Measurements from ENCODE around the gene PTPRC. TPM values are rescaled to one million over a fixed set of nuclear protein-coding genes. Genes with fewer than 3 reads are reported as not detected.

PTPRC gene
- total RNA-seq = 10 to 100 TPM; 11.2 to 18.7 TPM

GRCh38 chr1:198638894-198639635 is at the start of gene PTPRC:
Gene PTPRC, plus strand, starts transcription at chr1:198639040. Its CDS starts 229 bp downstream, at chr1:198639269.
- no peaks in the 10 kb centered on the region for H3K27me3 ChIP-seq
- no peaks in the 10 kb centered on the region for H3K4me1 ChIP-seq
- no peaks in the 10 kb centered on the region for H3K9me3 ChIP-seq
- H3K36me3 ChIP-seq = no peaks in the 10 kb centered on the region
- no peak within 1 kb of the TSS for H3K9ac ChIP-seq (ENCODE audit: low read depth in 2 of 2, low read length in 2 of 2)
- no peak for DNase-seq
- no peak for TF ChIP-seq CTCF (IDR thresholded peaks at IDR 0.05)
- intact Hi-C loops (cut with DNase I) = no loop called here
- peak within 1 kb of the TSS; percentile 9 for H3K4me3 ChIP-seq
- H3K27ac ChIP-seq = peak within 1 kb of the TSS; percentile 56

- no peak for DNase-seq
- H3K9ac ChIP-seq (ENCODE audit: low read depth in 2 of 2, low read length in 2 of 2) = no peak overlapping the region
- no peaks in the 10 kb centered on the region for H3K36me3 ChIP-seq
- H3K4me1 ChIP-seq = no peaks in the 10 kb centered on the region
- H3K27ac ChIP-seq = no peak overlapping the region
- no peak overlapping the region for H3K4me3 ChIP-seq
- intact Hi-C loops (cut with DNase I) = no loop called here
- no peaks in the 10 kb centered on the region for H3K9me3 ChIP-seq
- no peak for TF ChIP-seq CTCF (IDR thresholded peaks at IDR 0.05)
- H3K27me3 ChIP-seq = no peaks in the 10 kb centered on the region
These were observed 48.4 kb upstream of the PTPRC start for GRCh38 chr1:198590454-198590853.

- Histone ChIP-seq H3K27ac (no peak overlapping the region), H3K36me3 (no peaks in the 10 kb centered on the region), H3K9ac (ENCODE audit: low read depth in 2 of 2, low read length in 2 of 2) (no peak overlapping the region), H3K27me3 (no peaks in the 10 kb centered on the region), H3K9me3 (no peaks in the 10 kb centered on the region), H3K4me1 (no peaks in the 10 kb centered on the region), H3K4me3 (no peak overlapping the region)
- intact Hi-C loops (cut with DNase I) = no loop called here
- no peak for DNase-seq
- TF ChIP-seq CTCF (IDR thresholded peaks at IDR 0.05) = no peak
These were observed 43.1 kb upstream of the PTPRC start for GRCh38 chr1:198595765-198596164.

GRCh38 chr1:198597690-198598430 is 41.0 kb upstream of the PTPRC start:
- H3K27me3 ChIP-seq = no peaks in the 10 kb centered on the region
- H3K9me3 ChIP-seq = no peaks in the 10 kb centered on the region
- TF ChIP-seq CTCF (IDR thresholded peaks at IDR 0.05) = no peak
- no peaks in the 10 kb centered on the region for H3K36me3 ChIP-seq
- H3K27ac ChIP-seq = no peak overlapping the region
- H3K9ac ChIP-seq (ENCODE audit: low read depth in 2 of 2, low read length in 2 of 2) = no peak overlapping the region
- DNase-seq = no peak
- H3K4me1 ChIP-seq = no peaks in the 10 kb centered on the region
- intact Hi-C loops (cut with DNase I) = no loop called here
- no peak overlapping the region for H3K4me3 ChIP-seq

- intact Hi-C loops (cut with DNase I) = no loop called here
- Histone ChIP-seq H3K27me3 (no peaks in the 10 kb centered on the region), H3K9ac (ENCODE audit: low read depth in 2 of 2, low read length in 2 of 2) (no peak overlapping the region), H3K9me3 (no peaks in the 10 kb centered on the region), H3K27ac (no peak overlapping the region), H3K4me1 (no peaks in the 10 kb centered on the region), H3K4me3 (no peak overlapping the region), H3K36me3 (no peaks in the 10 kb centered on the region)
- no peak for TF ChIP-seq CTCF (IDR thresholded peaks at IDR 0.05)
- no peak for DNase-seq
These were observed 40.0 kb upstream of the PTPRC start for GRCh38 chr1:198598796-198599321.

Measured in colonic mucosa (tissue), 4 donors.